Adrenal gland (tissue), 5 donors: ENCODE data around the gene BRINP1.

Experiments used
- POLR2A ChIP-seq, 2 donors: fragments of 450-650 bp; IDR thresholded peaks; one replicate each; pipeline ENCODE4 v1.6.1; 2017; ENCODE audit warnings: antibody characterized with exemption in 2 of 2, mild to moderate bottlenecking in 2 of 2, moderate library complexity in 1 of 2
- TF ChIP-seq, protein P1 (sequence below), 6 experiments: fragments of 450-650 bp in 4 of 6; fragments of 200-600 bp in 2 of 6; sonication (generic) in 1 of 6; IDR thresholded peaks; 1 replicate in 5 of 6; 2 replicates in 1 of 6; pipeline versions ENCODE4 v1.5.1 to v1.8.0; 2016 to 2021; ENCODE audit warnings: antibody characterized with exemption in 6 of 6, mild to moderate bottlenecking in 2 of 6, moderate library complexity in 1 of 6
- donor health status: DM: no; HTN: no; CAD: no.

DNA sequence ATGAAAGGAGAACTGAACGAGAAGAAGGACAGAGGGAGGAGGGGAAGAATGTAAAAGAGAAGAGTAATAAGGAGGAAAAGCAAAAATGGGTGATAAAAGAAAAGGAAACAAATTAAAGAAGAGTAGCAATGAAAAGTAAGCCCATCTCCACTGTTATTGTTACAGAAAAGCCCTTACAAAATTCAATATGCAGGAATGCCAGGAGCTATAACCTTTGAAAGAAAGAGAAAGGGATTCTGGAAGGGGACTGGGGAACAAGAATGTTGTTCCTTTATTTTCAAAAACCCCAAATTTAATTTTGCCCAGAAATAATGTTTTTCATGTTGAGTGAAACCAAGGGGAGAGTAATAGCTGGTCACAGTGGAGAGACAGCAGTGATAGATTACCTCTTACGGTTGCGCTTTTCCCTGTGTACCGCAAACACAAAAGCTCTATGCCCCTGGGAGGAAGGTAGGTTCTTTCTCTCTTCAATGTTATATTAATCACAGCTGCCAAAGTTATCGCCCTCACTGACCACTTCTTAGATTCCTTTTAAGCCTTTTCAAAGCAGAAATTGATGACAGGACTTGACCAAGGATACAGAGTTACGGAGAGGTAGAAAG is 86.7 kb downstream of the BRINP1 start:
- TF ChIP-seq, protein P1, sequence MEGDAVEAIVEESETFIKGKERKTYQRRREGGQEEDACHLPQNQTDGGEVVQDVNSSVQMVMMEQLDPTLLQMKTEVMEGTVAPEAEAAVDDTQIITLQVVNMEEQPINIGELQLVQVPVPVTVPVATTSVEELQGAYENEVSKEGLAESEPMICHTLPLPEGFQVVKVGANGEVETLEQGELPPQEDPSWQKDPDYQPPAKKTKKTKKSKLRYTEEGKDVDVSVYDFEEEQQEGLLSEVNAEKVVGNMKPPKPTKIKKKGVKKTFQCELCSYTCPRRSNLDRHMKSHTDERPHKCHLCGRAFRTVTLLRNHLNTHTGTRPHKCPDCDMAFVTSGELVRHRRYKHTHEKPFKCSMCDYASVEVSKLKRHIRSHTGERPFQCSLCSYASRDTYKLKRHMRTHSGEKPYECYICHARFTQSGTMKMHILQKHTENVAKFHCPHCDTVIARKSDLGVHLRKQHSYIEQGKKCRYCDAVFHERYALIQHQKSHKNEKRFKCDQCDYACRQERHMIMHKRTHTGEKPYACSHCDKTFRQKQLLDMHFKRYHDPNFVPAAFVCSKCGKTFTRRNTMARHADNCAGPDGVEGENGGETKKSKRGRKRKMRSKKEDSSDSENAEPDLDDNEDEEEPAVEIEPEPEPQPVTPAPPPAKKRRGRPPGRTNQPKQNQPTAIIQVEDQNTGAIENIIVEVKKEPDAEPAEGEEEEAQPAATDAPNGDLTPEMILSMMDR (IDR thresholded peaks at IDR 0.05): no peak
- no peak for TF ChIP-seq POLR2A (IDR thresholded peaks at IDR 0.05)
